T1000 (cell line): ENCODE data around the gene KLRK1.
"Not testable (repeated sequence)": the region's sequence is repeated elsewhere in the genome, so short reads cannot be mapped to it uniquely, and the experiment has no call there.

ENCODE experiments used
- DNase-seq: peaks from one replicate; lab custom pipeline; 2025; ENCODE audit warnings: mixed read lengths; lab: John Stamatoyannopoulos, UW

Gene KLRK1

DNA sequence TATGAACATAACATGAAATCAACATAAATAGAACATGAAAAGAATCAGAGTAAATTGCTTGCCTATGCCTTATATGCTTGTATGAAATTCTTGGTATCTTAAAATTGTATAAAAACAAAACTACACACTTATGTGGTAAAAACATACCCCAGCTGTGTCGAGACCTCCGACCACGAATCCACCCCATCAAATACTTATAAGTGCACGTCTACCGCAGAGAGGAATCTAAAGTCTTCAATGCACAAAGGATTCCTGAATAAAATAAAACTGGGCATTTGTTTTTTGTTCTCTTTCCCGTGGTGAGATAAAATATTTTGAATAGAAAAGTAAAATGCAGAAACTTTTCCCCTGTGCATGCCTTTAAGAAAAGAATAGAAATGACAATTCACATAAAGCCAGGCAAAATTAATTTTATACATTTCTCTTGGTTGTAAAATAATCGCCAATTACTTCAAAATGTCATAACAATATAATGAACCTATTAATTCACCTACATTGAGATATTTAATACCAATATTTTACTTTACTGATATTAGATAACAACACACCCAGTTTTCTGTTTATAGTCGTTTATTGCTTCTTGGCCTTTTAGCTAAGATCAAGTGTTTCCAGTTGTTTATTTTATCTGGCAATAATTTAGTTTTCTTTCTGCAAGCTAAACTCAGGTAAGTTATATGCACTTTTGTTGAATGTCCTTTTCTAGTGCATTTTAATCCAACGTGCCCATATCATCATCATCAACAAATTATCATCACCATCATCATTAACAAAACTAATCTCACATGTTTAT lies 1.0 kb downstream of the KLRK1 start:
- DNase-seq: no peak

DNA sequence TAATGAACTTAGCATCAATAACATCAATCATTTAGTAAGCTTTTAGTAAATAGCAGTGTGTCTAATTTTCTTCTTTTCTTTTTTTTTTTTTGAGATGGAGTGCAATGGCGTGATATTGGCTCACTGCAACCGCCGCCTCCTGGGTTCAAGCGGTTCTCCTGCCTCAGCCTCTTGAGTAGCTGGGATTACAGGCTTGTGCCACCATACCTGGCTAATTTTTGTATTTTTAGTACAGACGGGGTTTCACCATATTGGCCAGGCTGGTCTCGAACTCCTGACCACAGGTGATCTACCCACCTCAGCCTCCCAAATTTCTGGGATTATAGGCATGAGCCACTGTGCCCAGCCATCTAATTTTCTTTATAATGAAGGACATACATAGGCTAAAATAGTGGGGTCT lies 2.3 kb downstream of the KLRK1 start:
- not testable (repeated sequence) for DNase-seq

DNA sequence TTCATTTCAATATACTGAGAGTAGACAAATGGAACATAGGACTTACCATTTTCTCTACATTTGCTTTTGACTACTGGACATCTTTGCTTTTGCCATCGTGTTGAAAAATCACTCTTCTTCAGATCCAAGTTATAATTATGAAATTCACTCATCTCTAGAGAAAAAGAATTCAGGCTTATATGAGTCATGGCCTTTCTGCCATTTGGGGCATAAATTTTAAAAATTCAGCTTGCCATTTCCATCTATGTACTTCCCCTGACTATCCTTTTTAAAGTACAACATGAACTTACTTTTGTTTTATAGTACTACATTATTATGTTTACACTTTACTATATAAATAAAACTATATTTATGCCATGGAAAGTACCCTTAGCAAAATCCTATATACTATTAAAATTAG lies 3.0 kb downstream of the KLRK1 start:
- no peak for DNase-seq

DNA sequence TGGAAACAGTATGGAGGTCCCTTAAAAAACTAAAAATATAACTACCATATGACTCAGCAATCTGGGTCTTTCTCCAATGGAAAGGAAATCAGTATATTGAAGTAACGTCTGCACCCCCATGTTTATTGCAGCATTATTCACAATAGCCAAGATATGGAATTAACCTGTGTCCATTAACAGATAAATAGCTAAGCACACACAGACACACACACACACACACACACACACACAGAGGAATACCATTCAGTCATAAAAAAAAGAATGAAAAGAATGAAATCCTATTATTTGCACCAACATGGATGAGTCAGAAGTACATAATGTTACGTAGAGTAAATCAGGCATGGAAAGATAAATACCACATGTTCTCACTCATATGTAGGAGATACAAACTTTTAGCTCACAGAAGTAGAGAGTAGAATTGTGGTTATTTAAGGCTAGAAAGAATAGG lies 4.7 kb downstream of the KLRK1 start:
- no peak for DNase-seq

DNA sequence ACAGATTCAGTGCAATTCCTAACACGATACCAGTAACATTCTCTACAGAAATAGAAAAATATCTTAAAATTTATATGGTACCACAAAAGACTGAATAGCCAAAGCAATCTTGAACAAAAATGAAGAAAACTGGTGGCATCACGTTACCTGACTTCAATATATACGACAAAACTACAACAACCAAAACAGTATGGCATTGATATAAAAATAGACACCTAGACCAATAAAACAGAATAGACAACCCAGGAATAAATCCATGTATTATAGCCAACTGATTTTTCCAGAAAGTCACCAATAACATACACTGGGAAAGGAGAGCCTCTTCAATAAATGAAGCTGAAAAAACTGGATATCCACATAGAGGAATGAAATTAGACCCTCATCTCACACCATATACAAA lies 5.7 kb downstream of the KLRK1 start:
- DNase-seq: no peak

DNA sequence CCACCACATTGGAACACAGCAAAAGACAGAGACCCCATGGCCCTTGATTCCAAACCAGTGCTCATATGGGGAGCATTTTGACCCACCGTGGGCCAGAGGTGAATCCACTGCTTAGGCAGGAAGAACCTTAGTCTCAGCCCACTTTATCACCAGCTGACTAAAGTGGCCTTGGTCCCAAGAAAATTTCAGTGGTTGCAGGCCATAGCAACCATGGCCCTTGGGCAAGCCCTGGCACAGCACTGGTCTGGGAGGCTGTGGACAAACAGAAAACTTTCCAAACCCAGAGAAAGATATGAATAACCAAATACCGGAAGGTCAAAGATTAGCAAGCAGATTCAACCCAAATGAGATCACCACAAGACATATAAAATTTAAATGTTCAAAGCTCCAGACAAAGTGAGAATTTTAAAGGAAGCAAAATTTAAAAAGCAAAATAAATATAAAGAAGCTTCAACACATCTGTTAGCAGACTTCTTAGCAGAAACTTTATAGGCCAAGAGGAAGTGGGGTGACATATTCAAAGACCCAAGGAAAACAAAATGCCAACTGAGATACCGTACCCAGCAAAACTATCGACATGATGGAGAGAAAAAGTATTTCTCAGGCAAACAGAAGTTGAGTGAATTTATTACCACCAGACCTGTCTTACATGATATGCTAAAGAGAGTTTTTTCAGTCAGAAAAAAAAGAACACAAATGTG lies 7.8 kb downstream of the KLRK1 start:
- DNase-seq: no peak

DNA sequence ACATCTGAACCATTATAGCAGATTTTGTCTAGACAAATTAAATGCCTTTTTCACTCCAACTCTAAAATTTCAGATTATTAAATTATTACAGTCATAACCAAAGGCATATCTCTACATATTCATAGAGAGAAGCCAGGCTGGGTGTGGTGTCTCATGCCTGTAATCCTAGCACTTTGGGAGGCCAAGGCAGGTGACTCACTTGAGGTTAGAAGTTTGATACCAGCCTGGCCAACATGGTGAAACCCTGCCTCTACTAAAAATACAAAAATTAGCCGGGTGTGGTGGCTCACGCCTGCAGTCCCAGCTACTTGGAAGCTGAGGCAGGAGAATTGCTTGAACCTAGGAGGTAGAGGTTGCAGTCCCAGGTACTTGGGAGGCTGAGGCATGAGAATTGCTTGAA lies 11.1 kb downstream of the KLRK1 start:
- DNase-seq: not testable (repeated sequence)

DNA sequence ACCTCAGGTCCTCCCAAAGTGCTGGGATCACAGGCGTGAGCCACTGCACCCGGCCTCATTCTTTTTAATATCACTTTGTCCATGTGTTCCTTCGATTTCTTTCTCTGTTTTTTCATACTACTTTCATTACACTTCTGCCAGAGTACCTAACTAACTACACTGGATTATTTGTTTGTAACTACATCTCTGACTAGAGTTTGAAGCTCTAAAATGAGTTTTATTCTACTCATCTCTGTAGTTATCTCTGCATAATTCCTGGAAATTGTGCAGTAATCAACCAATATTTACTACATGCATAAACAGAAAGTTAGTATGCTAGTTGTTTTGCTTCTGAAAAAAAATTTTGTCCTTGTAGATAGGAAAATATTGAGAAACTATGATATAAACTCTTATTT lies 15.2 kb downstream of the KLRK1 start:
- DNase-seq: no peak

DNA sequence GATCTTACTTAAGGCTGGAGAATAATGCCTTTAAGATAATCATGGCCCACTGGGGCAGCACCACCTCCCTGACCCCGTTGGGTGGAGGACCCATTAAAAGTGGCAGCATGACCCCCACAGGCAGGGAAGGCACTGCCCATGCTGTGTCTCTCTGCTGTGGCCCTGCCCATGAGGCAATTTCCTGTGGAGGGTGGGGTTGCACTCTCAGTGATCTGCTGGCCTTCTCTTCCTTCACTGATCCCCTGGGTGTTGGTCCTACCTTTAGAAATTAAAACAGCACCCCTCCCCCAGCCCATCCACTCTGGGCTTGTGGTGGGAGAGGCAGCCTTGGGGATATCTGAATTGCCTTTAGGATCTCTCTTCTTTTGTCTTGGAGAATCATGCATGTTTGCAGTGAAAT lies 17.3 kb downstream of the KLRK1 start:
- no peak for DNase-seq

DNA sequence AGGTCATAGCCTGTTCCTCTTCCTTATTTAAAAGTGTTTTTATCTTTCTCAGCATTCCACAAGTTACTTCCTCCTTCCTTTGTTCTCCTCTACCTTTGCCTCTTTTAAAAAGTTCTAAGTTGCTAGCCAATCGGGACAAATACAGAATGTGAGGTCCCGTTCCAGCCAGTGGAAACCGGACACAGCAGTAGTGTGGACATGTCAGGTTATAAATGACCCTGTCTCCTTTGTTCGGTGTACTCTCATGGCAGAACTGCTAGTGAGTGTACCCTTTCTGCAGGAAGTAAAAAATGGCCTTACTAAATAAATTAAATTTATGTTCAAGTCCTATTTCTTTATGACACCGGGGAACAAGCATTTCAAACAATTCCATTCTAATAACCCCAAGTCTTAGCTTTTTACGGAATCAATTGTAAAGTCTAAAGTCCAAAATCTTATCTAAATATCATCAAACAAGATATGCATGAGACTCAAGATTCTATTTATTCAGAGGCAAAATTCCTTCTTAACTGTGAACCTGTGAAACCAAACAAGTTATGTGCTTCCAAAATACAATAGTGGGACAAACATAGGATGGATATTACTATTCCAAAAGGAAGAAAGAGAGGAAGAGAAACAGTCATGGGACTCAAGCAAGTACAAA lies 17.8 kb downstream of the KLRK1 start:
- DNase-seq: not testable (repeated sequence)

DNA sequence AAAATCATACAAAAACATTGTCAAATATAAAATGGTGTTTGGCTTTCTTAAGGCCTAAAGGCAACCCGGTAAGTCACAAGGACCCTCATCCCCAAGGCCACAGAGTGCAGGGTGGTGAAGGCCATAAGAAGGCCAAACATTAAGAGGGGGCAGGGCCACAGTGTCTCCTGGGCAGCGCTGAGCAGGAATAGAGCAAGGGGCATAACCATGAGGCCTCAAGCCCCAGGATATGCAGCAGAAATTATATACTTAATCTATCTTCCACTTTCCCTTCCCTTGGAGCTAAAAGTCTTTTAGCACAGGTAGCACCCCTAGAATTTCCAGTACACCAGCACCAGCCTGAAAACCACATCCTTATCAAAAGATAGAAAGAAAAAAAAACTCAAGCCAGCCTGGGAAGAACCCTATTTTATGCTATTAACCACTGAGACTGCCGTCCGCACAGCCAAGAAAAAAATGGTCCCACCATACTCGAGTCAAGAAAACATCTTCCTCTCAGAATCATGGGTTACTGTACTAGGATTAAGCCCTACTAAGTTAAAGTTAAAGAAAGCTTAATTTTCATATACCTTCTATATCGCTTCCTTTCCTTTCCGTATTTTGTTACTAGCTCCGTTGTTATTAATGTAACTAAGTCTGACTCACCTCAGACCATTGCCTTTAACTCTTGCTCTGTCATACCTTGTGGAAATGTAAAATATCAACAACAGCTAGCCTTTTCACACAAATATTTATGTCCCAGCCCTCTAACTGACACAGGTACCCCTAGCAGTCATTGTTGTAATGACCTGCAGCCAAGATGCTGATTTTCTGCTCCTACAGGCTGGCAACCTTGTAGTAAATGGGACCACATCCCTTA lies 20.1 kb downstream of the KLRK1 start:
- no peak for DNase-seq

DNA sequence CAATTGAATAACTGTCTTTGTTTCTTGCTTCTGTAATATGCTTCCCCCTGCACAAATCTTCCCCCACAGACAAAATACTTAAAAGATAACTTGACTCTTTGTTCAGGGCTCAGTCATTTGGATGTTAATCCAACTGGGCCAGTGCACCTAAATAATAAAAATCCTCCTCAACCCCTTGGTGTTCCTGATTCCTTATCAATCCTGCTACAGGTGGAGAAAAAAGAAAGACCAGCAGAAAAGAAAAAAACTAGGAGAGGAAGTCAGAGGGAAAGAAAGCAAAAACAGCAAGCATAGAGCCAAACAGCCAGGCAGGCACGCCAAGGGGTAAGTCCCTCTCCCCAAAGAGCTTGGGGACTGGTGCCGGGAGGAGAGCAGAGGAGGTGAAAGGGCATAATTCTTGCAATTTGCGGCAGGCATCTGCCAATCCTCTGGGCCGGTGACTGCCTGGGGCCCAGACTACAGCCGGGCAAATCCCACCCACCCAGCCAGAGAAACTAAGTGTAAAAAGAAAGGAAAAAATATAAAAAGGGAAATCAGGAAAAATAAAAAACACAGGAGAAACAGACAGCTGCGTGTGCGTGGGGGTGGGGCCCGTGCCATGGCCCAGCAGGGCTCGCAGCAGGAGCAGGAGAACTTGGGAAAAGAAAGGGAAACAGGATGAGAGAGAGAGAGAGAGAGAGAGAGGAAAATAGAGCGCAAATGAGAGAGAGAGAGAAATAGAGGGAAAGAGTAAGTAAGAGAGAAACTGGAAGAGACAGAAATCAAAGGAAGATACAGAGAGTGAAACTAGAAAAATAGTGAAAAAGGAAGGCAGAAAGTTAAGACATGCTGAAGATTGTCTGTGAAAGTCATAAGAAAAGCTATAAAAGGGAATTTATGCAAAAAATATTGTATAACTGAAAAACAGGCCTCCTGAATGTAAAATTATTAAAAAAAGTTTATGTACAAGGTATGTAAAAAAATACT lies 21.4 kb downstream of the KLRK1 start:
- DNase-seq: no peak

DNA sequence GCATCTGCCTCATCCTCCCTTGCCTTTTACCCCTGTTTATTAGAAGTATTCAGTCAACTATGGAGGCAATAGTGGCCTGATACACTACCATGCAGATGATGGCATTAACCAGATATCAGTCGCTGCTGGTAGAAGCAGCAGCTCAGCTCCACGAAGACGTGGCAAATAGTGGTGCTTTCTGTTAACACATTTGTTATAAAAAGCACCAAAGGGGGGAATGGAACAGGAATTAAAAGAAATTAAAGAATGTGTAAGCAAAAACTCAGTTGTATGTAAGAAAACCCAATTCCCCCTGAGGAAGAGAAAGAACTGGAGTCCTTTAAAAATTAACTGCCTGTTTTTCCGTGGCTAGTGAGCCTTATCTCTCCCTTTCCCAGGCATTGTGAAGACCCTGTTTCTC lies 22.1 kb downstream of the KLRK1 start:
- not testable (repeated sequence) for DNase-seq

DNA sequence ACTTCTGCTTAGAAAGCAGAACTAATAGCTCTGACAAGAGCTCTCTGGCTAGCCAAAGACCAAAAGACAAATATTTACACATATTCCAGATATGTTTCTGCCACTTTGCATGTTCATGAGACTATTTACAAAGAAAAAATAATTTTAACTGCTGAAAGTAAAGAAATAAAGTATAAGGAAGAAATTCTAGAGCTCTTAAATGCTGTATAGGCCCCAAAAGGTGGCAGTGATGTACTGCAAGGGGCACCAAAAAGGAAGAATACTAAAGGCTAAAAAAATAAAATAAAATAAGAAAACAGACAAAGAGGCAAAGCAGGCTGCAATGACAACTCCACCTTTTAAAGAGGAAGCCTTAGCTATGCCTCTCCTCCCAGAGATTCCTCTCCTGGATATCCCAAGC lies 23.0 kb downstream of the KLRK1 start:
- DNase-seq: no peak

DNA sequence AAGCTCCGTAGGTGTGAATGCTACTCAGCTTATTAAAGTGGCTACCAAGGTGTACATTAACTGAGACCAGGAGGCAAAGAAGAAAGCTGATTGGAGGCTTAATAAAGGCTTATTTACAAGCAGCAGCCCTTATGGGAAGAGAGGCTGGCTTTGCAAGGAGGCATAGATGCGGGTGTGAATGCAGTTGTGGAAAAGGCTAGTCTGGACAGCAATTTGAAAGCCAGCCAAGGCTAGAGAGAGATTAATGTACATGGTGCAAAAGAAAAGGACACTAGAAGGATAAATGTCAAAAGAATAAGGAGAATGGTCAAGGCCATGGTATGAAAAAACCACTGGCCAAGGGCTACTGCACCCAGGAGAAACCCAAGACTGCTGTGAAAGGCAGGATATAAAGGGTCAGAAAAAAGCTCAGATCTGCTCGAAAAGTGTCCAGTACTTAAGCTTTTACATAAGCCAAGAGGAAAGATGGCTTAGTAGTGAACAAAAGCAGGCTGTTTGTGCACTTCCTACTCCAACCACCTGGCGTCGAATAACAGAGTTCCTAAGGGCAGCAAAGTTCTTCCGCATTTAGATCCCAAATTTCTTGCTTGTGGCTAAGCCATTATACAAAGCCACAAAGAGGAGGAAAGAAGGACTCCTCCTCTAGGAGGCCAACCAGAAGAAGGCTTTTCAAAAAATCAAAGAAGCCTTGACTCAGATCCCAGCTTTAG lies 24.0 kb downstream of the KLRK1 start:
- no peak for DNase-seq

DNA sequence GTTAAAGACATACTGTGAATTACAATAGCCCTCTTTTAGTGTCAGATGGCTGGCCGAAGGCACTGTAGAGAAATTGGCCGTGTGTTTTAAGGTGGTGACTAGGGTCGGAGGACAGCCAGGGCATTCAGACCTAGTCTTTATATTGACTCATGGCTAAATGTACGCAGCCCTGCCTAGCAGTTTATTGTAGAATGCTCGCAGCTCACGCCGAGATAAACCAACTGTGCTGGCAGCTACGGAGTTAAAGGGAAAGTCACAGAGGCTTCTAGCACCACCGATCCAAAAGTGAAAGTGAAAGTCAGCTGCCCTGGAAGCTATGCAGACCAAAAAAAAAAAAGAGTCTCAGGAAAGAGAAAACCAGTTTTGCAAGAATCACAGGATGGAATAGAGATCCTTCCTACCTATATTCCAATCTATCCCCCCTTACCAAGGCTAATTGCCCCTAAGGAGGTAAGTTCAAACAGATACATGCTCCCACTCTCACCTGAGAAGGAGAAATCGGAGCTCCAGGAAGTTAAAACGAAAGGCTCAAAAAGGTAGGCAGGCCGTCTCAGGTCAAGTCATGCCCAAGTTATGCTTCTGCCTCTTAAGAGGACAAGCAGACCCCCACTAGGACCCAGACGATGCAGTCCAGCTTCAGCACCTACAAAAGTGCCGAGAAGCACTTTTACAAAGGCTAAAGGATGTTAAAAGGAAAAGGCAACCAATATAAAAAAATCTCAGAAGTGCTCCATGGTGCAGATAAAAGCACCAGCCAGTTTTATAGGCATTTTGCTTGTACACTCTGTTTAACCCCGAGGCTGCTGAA lies 24.8 kb downstream of the KLRK1 start:
- peak; percentile 40 for DNase-seq

DNA sequence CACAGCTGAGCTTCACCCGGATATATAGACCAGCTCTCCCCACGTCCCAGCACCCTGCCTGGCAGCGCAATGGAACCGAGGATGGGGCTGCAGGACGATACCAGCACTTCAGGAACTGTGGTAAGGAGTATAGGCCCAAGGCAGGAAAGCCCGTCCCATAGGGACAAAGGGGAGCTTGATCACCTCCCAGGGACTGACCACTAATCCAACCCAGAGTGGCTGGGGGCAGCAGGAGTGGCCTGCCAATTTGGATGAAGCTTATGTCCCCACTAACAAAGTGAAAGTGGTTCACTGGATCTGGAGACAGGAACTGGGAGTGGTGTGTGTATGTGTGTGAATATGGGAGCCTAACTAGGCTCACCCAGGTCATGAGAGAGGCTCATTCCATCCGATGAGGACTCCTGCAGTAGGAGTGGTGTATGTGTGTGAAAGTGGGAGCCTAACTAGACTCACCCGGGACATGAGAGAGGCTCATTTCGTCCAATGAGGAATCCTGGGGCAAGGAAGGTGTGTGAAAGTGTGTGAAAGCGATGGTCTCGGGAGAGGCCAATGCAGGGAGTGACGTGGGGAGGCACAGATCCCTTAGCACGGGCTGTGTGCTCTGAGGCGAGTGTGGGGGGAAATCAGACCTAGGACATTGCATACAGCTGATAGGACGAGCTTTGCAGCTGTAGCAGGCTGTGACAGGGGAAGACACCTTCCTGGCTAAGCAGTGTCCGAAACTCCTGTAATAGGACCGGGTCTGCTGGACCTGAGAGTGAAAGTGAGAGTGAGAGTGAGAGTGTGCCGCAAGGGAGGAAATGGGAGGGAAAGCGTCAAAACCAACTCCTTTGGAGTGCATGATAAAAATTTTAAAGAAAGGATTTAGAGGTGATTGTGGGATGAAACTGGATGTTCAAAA lies 25.7 kb downstream of the KLRK1 start:
- no peak for DNase-seq

DNA sequence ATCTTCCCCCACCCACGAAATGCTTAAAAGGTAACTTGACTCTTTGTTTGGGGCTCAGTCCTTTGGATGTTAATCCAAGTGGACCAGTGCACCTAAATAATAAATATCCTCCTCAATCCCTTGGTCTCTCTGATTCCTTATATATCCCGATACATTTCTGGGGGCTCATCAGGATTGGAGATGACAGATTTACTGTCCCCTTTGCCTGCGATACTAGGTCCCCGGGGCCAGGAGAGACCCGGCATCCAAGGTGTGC lies 26.3 kb downstream of the KLRK1 start:
- DNase-seq: no peak
